Adrenal gland (tissue), 12 donors: ENCODE data around the gene TEX30. TPM values are rescaled to one million over a fixed set of nuclear protein-coding genes. Genes with fewer than 3 reads are reported as not detected.

Source experiments
- DNase-seq, 7 donors: peaks; one replicate each; pipeline ENCODE4 v3.0.0-alpha.2; 2019 to 2020
- H3K27ac ChIP-seq, 5 donors: fragments of 200-600 bp; sonication (generic) in 4 of 5; 1 replicate in 3 of 5; 2 replicates in 2 of 5; pipeline versions ENCODE4 v1.5.1 to v1.8.0; 2016 to 2020; ENCODE audit warnings: mild to moderate bottlenecking in 1 of 5
- H3K27me3 ChIP-seq: fragments of 200-600 bp; 2 replicates; pipeline ENCODE4 v1.8.0; 2021
- H3K36me3 ChIP-seq, 2 donors: fragments of 200-600 bp; replicated peaks in 1 of 2; 1 replicate in 1 of 2; 2 replicates in 1 of 2; pipeline versions ENCODE4 v1.5.1 to v1.8.0; 2018 to 2022
- H3K4me1 ChIP-seq, 2 donors: fragments of 200-600 bp; replicated peaks in 1 of 2; 1 replicate in 1 of 2; 2 replicates in 1 of 2; pipeline versions ENCODE4 v1.5.1 to v1.8.0; 2018 to 2021
- H3K4me3 ChIP-seq, 4 donors: fragments of 200-600 bp; sonication (generic) in 3 of 4; one replicate each; pipeline ENCODE4 v1.5.1; 2016 to 2018
- H3K9me3 ChIP-seq, 3 donors: fragments of 200-600 bp; sonication (generic) in 1 of 3; replicated peaks in 1 of 3; 1 replicate in 2 of 3; 2 replicates in 1 of 3; pipeline versions ENCODE4 v1.5.1 to v1.8.0; 2016 to 2021
- POLR2A ChIP-seq, 2 donors: fragments of 450-650 bp; IDR thresholded peaks; one replicate each; pipeline ENCODE4 v1.6.1; 2017; ENCODE audit warnings: antibody characterized with exemption in 2 of 2, mild to moderate bottlenecking in 2 of 2, moderate library complexity in 1 of 2
- WGBS, 4 donors: extraction: QIAGEN DNeasy Blood & Tissue Kit in 2 of 4; methylation state at CpG; one replicate each; pipeline versions ENCODE4 v1.1.5 to v1.1.7; 2013 to 2017; 5-methylcytosine and 5-hydroxymethylcytosine counted together
- intact Hi-C, 2 donors: fragments of 100-400 bp; cut with DNase I; formaldehyde crosslinking; loops; one replicate each; pipeline versions ENCODE4 v1.14.1 to v1.15.0; 2022 to 2023
- polyA plus RNA-seq, 3 donors: library from polyadenylated mRNA; stranded (reverse); fragments of 200-250 nt in 2 of 3; fragments of 350-450 nt in 1 of 3; fragmentation: Illumina TruSeq in 1 of 3; extraction: RNeasy Lipid Tissue Mini Kit (QIAGEN cat#74804) in 1 of 3; gene quantifications; one replicate each; pipeline ENCODE4 v1.2.3, GENCODE V29; 2013 to 2014
- total RNA-seq, 9 donors: library from RNA; depleted of rRNA in 4 of 9; stranded (reverse); fragments of >200 nt in 4 of 9; fragments of 120-200 nt in 1 of 9; fragmentation: NEBNext Ultra II Directional in 1 of 9; extraction: Animal tissue kit (Norgen Biotek cat#: 25700) in 1 of 9; gene quantifications; one replicate each; pipeline versions ENCODE4 v1.1.0 to v1.2.4, GENCODE V29; 2013 to 2023
- TF ChIP-seq, protein P1 (sequence below), 6 experiments: fragments of 450-650 bp in 4 of 6; fragments of 200-600 bp in 2 of 6; sonication (generic) in 1 of 6; IDR thresholded peaks; 1 replicate in 5 of 6; 2 replicates in 1 of 6; pipeline versions ENCODE4 v1.5.1 to v1.8.0; 2016 to 2021; ENCODE audit warnings: antibody characterized with exemption in 6 of 6, mild to moderate bottlenecking in 2 of 6, moderate library complexity in 1 of 6
- donor health status: healthy with polysubstance abuse.
- donor health status: Bipolar disorder and iron deficiency.
- donor health status: DM: yes; HTN: yes; CAD: no.
- donor health status: DM: no; HTN: no; CAD: no.
- donor health status: DM: no; HTN: no; CAD: no.
- donor health status: DM: yes; HTN: yes; CAD: no.

TEX30 gene
- total and polyA plus RNA-seq, 12 donors = 4.5 to 13.1 (median 7.9) TPM

DNA sequence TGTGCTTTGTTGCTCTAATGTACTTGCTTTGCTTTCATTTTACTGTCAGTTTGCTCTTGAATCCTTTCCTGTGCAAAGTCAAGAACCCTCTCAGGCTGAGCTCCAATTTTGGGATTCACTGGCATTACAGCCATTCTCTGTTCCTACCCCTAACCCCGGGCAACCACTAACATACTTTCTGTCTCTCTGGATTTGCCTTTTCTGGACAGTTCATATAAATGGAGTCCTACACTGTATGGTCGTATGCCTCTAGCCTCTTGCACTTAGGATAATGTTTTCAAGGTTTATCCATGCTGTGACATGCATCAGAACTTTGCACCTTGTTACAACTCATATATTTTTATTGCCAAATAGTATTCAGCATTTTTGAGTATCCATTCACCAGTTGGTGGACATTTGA, 2.7 kb upstream of the TEX30 start:
- no peak overlapping the region for H3K27ac ChIP-seq
- DNase-seq = no peak
- H3K27me3 ChIP-seq = no peaks in the 10 kb centered on the region
- H3K36me3 ChIP-seq = no peaks in the 10 kb centered on the region
- H3K4me3 ChIP-seq = no peak overlapping the region
- TF ChIP-seq, protein P1, sequence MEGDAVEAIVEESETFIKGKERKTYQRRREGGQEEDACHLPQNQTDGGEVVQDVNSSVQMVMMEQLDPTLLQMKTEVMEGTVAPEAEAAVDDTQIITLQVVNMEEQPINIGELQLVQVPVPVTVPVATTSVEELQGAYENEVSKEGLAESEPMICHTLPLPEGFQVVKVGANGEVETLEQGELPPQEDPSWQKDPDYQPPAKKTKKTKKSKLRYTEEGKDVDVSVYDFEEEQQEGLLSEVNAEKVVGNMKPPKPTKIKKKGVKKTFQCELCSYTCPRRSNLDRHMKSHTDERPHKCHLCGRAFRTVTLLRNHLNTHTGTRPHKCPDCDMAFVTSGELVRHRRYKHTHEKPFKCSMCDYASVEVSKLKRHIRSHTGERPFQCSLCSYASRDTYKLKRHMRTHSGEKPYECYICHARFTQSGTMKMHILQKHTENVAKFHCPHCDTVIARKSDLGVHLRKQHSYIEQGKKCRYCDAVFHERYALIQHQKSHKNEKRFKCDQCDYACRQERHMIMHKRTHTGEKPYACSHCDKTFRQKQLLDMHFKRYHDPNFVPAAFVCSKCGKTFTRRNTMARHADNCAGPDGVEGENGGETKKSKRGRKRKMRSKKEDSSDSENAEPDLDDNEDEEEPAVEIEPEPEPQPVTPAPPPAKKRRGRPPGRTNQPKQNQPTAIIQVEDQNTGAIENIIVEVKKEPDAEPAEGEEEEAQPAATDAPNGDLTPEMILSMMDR (IDR thresholded peaks at IDR 0.05) = no peak
- no peak for TF ChIP-seq POLR2A (IDR thresholded peaks at IDR 0.05)
- H3K4me1 ChIP-seq = peaks cover 5% of the 10 kb centered on the region in 2 donors
- no peaks in the 10 kb centered on the region for H3K9me3 ChIP-seq
- intact Hi-C loops = no loop called here
- WGBS, 4 donors = 83 to 88% (median 84%) methylated on average over 2 of the region's 2 CpGs

DNA sequence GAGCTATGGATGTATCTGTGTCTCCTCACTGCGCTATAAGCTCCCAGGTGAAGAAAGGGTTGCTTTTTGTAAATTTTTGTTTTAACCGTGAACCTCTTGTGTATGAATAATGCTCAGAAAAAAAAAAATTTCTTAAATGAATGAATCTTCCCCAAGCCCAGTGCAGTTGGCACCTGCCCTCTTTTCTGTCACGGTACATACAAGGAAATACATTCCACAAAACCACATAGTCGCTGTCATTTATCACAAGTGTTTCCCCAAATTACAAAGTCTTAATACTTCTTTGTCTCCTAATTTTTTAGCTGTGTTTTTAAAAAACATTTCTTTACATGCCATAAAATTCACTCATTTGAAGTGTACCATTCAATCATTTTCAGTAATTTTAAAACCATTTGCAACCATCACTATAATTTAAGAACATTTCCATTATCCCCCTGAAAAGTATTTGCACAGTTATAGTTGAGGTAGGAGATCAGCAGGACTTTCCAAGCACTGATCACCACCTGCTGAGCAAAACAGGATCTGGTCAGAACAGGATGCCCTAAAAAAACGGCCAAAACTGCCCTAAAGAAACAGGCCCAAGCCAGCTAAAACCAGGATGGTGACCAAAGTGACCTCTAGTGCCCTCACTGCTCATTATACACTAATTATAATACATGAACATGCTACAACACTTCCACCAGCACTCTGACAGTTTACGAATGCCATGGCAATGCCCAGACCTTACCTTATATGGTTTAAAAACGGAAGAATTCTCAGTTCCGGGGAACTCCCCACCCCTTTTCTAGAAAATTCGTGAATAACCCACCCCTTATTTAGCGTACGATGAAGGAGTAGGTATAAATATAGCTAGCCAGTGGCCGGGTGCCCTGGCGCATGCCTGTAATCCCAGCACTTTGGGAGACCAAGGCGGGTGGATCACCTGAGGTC, 1.3 kb upstream of the TEX30 start:
- no peaks in the 10 kb centered on the region for H3K36me3 ChIP-seq
- H3K4me1 ChIP-seq = peaks cover 5% of the 10 kb centered on the region in 2 donors
- no peaks in the 10 kb centered on the region for H3K27me3 ChIP-seq
- no peak overlapping the region for H3K27ac ChIP-seq
- TF ChIP-seq, protein P1 (IDR thresholded peaks at IDR 0.05) = no peak
- no peak for TF ChIP-seq POLR2A (IDR thresholded peaks at IDR 0.05)
- no peak overlapping the region for H3K4me3 ChIP-seq
- WGBS, 4 donors = 89 to 90% (median 89%) methylated on average over 14 of the region's 14 CpGs
- no peak for DNase-seq
- no peaks in the 10 kb centered on the region for H3K9me3 ChIP-seq
- intact Hi-C loops = no loop called here

DNA sequence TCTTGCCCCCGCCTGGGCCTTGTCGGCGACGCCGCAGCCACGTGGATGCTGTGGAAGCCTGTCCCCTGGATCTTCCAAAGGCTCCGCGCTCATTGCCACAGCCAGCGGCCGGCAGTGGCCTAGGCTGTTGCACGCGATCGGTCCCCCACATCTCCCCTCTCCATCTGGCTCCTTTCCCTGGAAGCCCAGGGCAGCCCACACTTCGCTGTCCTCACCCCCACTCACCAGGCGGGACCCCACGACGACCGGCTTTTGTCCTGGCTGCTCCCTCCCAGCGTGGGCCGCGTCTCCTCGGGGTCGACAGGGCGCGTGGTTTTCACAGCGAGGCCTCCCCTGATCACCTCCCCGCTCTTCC, 605 bp upstream of the TEX30 start:
- TF ChIP-seq, protein P1 (IDR thresholded peaks at IDR 0.05) = no peak
- TF ChIP-seq POLR2A (IDR thresholded peaks at IDR 0.05) = no peak
- Histone ChIP-seq H3K4me1 (peaks cover 5% of the 10 kb centered on the region in 2 donors), H3K27me3 (no peaks in the 10 kb centered on the region), H3K27ac (peak overlapping the region in 4 of 5 donors; percentile 62 to 88 (median 84)), H3K36me3 (no peaks in the 10 kb centered on the region), H3K4me3 (peak overlapping the region in 2 of 4 donors; percentile 69 to 71), H3K9me3 (no peaks in the 10 kb centered on the region)
- 69 to 85% (median 74%) methylated on average over 27 of the region's 27 CpGs for WGBS, 4 donors
- intact Hi-C loops = no loop called here
- peak in 2 of 7 donors; percentile 11 to 29 for DNase-seq

DNA sequence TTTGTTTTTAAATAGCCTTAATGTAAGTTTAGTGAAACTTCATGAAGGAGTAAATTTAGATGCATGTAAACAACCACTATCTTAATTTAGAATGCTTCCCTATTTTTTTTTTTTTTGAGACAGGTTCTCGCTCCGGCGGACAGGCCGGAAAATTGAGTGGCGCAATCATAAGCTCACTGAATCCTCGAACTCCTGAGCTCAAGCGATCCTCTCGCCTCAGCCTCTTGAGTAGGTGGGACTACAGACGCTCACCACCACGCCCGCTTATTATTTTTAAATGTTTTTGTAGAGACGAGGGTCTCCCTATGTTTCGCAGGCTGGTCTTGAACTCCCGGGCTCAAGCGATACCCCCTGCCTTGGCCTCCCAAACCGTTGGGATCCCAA, 1.6 kb downstream of the TEX30 start:
- intact Hi-C loops = no loop called here
- Histone ChIP-seq H3K27me3 (no peaks in the 10 kb centered on the region), H3K4me3 (no peak overlapping the region), H3K27ac (no peak overlapping the region), H3K36me3 (no peaks in the 10 kb centered on the region), H3K4me1 (peaks cover 5% of the 10 kb centered on the region in 2 donors), H3K9me3 (no peaks in the 10 kb centered on the region)
- TF ChIP-seq, protein P1 (IDR thresholded peaks at IDR 0.05) = no peak
- TF ChIP-seq POLR2A (IDR thresholded peaks at IDR 0.05) = no peak
- WGBS, 4 donors = 89 to 95% (median 91%) methylated on average over 16 of the region's 16 CpGs
- DNase-seq = no peak
